HL-60 (cell line): Measurements from ENCODE around the gene RIN3.

Experiments used
- GABPA ChIP-seq: IDR thresholded peaks from 2 replicates; pipeline ENCODE4 v1.6.1; 2012; ENCODE audit warnings: low read depth
- POLR2AphosphoS5 ChIP-seq: IDR thresholded peaks from 2 replicates; pipeline ENCODE4 v1.6.1; 2012; ENCODE audit warnings: low read depth
- REST ChIP-seq: IDR thresholded peaks from 2 replicates; pipeline ENCODE4 v1.6.1; 2012; ENCODE audit warnings: low read depth; ENCODE audit not compliant: insufficient replicate concordance
- TF ChIP-seq, protein P1 (sequence below): IDR thresholded peaks from one replicate; pipeline ENCODE4 v1.5.1; 2011; ENCODE audit warnings: low read length, control low read depth, inconsistent platforms; ENCODE audit not compliant: insufficient read depth

DNA sequence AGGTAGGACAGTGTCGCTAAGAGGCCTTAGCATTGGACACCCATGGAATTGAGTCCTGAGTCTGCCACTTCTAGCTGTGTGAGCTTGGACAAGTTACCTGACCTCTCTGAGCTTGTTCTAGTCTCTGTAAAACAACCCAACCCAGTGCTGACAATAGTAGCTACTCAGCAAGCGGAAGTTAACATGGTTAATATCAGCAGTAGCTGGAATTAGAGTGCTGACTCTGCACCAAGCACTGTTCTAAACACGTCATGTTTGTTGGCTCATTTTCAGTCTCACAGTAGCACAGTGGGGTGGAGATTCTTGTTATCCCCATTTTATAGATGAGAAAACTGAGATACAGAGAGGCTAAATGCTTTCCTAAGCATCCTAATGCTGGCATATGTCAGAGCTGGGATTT lies 47.5 kb upstream of the RIN3 start:
- TF ChIP-seq GABPA: no peak
- TF ChIP-seq, protein P1, sequence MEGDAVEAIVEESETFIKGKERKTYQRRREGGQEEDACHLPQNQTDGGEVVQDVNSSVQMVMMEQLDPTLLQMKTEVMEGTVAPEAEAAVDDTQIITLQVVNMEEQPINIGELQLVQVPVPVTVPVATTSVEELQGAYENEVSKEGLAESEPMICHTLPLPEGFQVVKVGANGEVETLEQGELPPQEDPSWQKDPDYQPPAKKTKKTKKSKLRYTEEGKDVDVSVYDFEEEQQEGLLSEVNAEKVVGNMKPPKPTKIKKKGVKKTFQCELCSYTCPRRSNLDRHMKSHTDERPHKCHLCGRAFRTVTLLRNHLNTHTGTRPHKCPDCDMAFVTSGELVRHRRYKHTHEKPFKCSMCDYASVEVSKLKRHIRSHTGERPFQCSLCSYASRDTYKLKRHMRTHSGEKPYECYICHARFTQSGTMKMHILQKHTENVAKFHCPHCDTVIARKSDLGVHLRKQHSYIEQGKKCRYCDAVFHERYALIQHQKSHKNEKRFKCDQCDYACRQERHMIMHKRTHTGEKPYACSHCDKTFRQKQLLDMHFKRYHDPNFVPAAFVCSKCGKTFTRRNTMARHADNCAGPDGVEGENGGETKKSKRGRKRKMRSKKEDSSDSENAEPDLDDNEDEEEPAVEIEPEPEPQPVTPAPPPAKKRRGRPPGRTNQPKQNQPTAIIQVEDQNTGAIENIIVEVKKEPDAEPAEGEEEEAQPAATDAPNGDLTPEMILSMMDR: no peak
- no peak for TF ChIP-seq REST
- no peak for TF ChIP-seq POLR2AphosphoS5
